ENCODE results near the gene ENAH.
"Not testable (repeated sequence)": the region's sequence is repeated elsewhere in the genome, so short reads cannot be mapped to it uniquely, and the experiment has no call there.

The ENAH gene

GRCh38 chr1:225493591-225494246 lies 159.2 kb downstream of the ENAH start:
- DNase-seq (ENCODE audit: low spot score), result no peak

GRCh38 chr1:225488676-225489075 lies 164.2 kb downstream of the ENAH start:
- no peak for DNase-seq (ENCODE audit: low spot score)

DNA sequence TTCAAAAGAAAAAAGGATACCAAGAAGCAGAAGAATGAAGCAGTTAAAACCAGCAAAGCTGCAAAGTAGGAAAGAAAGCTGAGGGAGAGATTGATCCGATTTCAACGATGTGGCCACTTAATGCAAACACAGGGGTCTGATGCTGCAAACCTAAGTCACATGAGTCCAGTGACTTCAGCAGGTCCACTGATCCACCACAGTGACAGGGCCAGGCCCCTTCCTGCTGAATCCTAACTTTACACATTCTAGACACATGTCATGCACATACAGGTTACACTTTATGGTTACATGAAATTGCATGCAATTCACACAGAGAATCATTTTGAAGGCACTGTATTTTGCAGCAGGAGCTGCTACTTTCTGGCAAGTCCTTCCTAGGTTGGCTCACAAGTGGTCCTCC lies 166.1 kb downstream of the ENAH start:
- no peak for DNase-seq (ENCODE audit: low spot score)

DNA sequence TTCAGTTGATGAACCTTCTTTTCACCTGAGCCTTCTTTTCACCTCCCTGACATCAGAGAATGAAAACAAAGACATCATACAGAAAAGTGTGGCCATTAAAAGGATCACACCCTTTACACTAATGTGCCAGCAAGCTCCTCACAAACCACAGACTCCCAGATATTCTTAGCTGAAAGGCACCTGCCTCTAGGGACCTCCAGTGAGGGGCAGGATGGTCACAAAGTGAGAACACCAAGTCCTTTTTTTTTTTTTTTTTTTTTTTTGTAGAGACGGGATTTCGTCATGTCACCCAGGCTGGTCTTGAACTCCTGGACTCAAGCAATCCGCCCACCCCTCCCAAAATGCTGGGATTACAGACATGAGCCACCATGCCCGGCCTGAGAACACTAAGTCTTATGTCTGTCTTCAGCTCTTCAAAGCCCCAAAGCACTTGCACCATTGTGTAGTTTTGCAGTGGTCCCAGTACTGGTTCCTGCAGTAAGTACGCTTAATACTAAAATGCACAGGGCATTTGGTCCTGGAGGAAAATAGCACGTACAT lies 166.9 kb downstream of the ENAH start:
- DNase-seq (ENCODE audit: low spot score), result no peak

- no peak for DNase-seq (ENCODE audit: low spot score)
Observed at GRCh38 chr1:225485226-225485625, 167.7 kb downstream of the ENAH start.

DNA sequence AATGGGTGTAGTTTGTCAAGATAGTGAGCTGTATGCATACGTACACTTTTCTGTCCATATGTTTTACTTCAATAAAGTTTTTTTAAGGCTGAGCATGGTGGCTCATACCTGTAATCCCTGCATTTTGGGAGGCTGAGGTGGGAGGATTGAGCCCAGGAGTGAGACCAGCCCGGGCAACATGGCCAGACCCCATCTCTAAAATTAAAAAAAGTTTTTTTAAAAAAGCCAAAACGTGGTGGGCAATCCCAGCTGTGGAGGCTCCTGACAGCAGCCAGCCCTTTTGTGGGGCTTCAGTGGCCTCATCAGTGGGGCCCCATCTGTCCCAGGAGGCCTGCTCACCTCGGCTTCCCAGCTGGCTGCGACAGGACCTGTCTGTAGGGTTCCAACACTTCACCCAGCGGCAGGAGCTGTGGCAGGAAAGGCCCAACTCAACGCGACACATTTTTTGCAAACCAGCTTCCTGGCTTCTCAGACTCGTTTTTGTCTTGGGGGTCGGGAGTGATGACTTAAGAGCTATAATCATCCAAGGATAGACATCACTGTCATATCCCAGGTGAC lies 168.2 kb downstream of the ENAH start:
- no peak for DNase-seq (ENCODE audit: low spot score)

DNA sequence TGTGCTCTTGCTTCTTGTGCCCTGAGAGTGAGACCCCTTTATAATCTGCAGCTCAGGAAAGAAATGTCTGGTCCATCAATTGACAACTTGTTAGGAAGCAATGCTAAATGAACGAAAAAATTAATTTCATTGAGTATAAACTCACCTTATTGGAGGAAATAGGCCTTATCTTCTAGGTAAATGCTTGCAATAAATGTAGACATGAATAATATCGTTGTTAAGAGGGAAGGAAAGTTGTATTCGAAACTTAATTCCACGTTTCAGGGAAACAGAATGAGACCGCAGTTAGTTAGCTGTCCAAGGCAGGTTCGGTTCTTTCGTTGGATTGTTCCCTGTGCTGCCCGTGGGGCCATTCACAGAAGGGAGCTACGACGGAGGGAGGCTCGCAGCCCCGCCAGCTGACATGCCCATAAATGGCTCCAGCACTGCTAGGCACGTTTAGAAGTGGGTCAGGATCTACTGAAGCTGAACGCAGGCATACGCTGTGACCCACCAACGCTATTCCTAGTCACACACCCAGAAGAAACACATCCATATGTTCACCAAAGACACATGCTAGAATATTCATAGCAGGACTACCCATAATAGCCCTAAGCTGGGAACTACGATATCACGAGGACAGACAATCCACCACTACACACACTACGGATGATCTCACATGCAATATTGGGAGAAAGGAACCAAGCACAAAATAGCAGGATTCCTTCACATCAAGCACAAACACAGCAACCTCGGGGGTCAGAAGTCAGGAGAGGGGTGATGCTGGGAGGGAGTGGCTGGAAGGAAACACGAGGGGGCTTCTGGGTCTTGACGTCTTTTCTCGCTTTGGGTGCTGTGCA lies 168.9 kb downstream of the ENAH start:
- DNase-seq (ENCODE audit: low spot score), result no peak

- DNase-seq (ENCODE audit: low spot score), result no peak
Observed at GRCh38 chr1:225482421-225482950, 170.4 kb downstream of the ENAH start.

- no peak for DNase-seq (ENCODE audit: low spot score)
Observed at GRCh38 chr1:225481738-225482137, 171.2 kb downstream of the ENAH start.

- DNase-seq (ENCODE audit: low spot score), result no peak
Observed at GRCh38 chr1:225480825-225481434, 172.0 kb downstream of the ENAH start.

GRCh38 chr1:225479996-225480720 lies 172.8 kb downstream of the ENAH start:
- no peak for DNase-seq (ENCODE audit: low spot score)

DNA sequence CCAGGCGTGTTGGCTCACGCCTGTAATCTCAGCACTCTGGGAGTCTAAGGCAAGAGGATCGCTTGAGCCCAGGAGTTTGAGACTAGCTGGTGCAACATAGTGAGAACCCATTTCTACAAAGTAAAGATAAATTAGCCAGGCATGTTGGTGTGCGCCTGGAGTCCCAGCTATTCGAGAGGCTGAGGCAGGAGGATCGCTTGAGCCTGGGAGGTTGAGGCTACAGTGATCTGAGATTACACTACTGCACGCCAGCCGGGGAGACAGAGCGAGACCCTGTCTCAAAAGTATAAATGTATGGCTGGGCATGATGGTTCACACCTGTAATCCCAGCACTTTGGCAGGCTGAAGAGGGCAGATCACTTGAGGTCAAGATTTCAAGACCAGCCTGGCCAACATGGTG lies 173.6 kb downstream of the ENAH start:
- no peak for DNase-seq (ENCODE audit: low spot score)

DNA sequence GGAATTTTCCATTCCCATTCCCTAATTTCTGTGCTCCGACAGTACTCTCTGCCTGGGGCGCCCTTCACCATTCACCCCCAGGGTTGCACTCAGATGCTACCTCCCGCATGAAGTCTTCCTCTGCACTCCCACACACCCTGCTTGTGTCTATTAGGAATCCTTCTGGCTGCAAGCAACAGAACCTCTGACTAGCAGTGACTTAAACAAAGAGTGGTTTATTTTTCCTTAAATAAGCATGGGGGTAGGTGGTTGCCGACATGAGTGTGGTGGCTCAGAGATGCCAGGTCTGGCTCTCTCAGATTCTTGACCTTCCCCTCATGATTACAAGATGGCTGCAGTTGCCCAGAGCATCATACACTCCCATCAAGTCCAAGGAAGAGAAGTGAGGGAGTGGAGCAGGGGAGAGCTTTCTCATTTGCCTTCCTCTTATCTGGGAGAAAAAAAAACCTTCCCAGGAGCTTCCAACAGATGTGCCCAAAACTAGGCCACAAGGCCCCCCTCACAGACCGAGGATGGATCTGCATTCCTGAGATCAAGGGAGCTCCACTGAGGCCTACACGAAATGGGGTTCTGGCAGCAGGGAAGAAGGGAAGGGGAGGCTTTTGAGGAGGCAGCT lies 175.5 kb downstream of the ENAH start:
- DNase-seq (ENCODE audit: low spot score), result no peak

DNA sequence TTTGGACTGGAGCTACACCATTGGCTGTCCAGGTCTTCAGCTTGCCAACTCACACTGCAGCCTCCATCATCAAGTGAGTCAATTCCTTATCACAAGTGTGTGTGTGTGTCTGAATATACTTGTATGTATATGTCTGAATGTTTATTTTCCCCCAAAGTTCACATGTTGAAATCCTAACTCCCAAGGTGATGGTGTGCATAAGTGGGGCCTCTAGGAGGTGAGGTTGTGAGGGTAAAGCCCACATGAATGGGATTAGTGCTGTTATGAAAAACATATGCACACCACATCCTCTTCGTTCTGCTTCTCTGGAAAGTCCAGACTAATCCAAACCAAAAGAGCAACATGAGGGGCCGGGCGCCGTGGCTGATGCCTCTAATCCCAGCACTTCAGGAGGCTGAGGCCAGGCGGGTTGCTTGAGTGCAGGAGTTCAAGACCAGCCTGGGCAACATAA lies 176.4 kb downstream of the ENAH start:
- DNase-seq (ENCODE audit: low spot score), result no peak

DNA sequence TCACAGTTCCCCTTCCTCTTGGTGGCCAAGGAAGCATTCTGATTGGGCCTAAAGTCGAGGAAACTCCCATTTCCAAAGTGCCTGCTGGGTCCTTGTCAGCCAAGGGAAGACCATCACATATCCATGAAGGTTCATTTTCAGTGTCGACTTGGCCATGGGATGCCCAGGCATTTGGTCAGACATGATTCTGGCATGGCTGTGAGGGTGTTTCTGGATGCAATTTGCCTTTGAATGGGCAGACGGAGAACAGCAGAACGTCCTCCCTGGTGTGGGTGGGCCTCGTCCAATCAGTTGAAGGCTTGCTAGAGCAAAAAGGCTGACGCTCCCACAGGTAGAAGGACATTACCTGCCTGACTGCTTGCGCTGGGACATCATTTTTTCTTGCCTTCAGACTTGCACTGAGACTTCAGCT lies 176.8 kb downstream of the ENAH start:
- no peak for DNase-seq (ENCODE audit: low spot score)

- peak; percentile 65 for DNase-seq (ENCODE audit: low spot score)
Observed at GRCh38 chr1:225474986-225475820, 177.7 kb downstream of the ENAH start.

- no peak for DNase-seq (ENCODE audit: low spot score)
Observed at GRCh38 chr1:225474439-225474985, 178.4 kb downstream of the ENAH start.

DNA sequence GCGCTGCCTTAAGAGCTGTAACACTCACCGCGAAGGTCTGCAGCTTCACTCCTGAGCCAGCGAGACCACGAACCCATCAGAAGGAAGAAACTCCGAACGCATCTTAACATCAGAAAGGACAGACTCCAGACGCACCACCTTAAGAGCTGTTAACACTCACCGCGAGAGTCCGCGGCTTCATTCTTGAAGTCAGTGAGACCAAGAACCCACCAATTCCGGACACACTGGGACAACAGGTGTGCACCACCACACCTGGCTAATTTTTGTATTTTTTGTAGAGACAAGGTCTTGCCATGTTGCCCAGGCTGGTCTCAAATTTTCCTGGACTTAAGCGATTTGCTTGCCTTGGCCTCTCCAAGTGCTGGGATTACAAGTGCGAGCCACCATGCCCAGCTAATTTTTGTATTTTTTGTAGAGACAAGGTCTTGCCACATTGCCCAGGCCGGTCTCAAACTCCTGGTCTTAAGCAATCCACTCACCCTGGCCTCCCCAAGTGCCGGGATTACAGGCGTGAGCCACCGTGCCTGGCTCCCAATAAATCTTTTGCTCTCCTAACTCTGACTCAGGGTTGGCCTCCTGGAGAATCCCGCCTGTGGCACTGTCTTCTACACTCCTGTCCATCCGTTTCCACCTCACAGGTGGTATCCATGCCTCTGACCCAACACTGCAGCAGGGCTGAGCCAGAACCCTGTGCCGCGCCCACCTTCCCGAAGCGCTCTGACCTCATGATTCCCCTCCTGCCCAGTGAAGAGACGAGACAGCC lies 179.1 kb downstream of the ENAH start:
- DNase-seq (ENCODE audit: low spot score), result not testable (repeated sequence)

- not testable (repeated sequence) for DNase-seq (ENCODE audit: low spot score)
Observed at GRCh38 chr1:225473266-225473665, 179.7 kb downstream of the ENAH start.
